Endodermal cell (in vitro differentiated cells): ENCODE data around the gene HTR1D. TPM values are rescaled to one million over a fixed set of nuclear protein-coding genes. Genes with fewer than 3 reads are reported as not detected.

ENCODE experiments used
- DNase-seq: peaks from one replicate; pipeline ENCODE4 v3.0.0-alpha.2; 2017
- H3K27ac ChIP-seq: 2 replicates; pipeline ENCODE4 v1.5.1; 2013; ENCODE audit warnings: mild to moderate bottlenecking, low read depth, low read length, moderate library complexity
- H3K27me3 ChIP-seq: 2 replicates; pipeline ENCODE4 v1.6.1; 2013; ENCODE audit warnings: mild to moderate bottlenecking, low read length, moderate library complexity; ENCODE audit not compliant: insufficient read depth, control insufficient read depth, poor library complexity, severe bottlenecking
- H3K36me3 ChIP-seq: 2 replicates; pipeline ENCODE4 v1.7.0; 2013; ENCODE audit warnings: mild to moderate bottlenecking, low read length, moderate library complexity; ENCODE audit not compliant: control insufficient read depth, insufficient read depth
- H3K4me1 ChIP-seq: one replicate; pipeline ENCODE4 v1.7.0; 2013; ENCODE audit warnings: low read length; ENCODE audit not compliant: control insufficient read depth, insufficient read depth
- H3K4me3 ChIP-seq: 2 replicates; pipeline ENCODE4 v1.5.1; 2013; ENCODE audit warnings: mild to moderate bottlenecking, low read length, moderate library complexity
- H3K9ac ChIP-seq: 2 replicates; pipeline ENCODE4 v1.6.1; 2013; ENCODE audit warnings: mild to moderate bottlenecking, low read length, moderate library complexity; ENCODE audit not compliant: poor library complexity, severe bottlenecking; ENCODE audit errors: extremely low read depth
- H3K9me3 ChIP-seq: 2 replicates; pipeline ENCODE4 v1.6.1; 2013; ENCODE audit warnings: mild to moderate bottlenecking, low read length, moderate library complexity; ENCODE audit not compliant: control insufficient read depth
- H3K27ac Mint-ChIP-seq: 2 replicates; pipeline ENCODE4 v1.8.0; 2020; ENCODE audit warnings: mixed read lengths
- H3K27me3 Mint-ChIP-seq: 2 replicates; pipeline ENCODE4 v1.8.0; 2021; ENCODE audit warnings: mild to moderate bottlenecking, mixed read lengths; ENCODE audit not compliant: insufficient read depth
- H3K36me3 Mint-ChIP-seq: 2 replicates; pipeline ENCODE4 v1.8.0; 2020; ENCODE audit warnings: low read depth, mixed read lengths
- H3K4me1 Mint-ChIP-seq: 2 replicates; pipeline ENCODE4 v1.8.0; 2020; ENCODE audit warnings: mixed read lengths
- H3K4me3 Mint-ChIP-seq: 2 replicates; pipeline ENCODE4 v1.8.0; 2020; ENCODE audit warnings: mild to moderate bottlenecking, moderate library complexity, mixed read lengths
- H3K9me3 Mint-ChIP-seq: 2 replicates; pipeline ENCODE4 v1.8.0; 2020; ENCODE audit warnings: mild to moderate bottlenecking, mixed read lengths
- CTCF ChIP-seq: fragments of 200-600 bp; sonication (generic); conservative IDR thresholded peaks from 2 replicates; pipeline ENCODE4 v1.5.0; 2021; ENCODE audit warnings: antibody characterized with exemption, mild to moderate bottlenecking
- WGBS, 2 experiments: methylation state at CpG; one replicate each; pipeline versions ENCODE4 v1.1.5 to v1.1.7; 2013; ENCODE audit warnings: missing lambda C conversion rate in 2 of 2, mixed read lengths in 1 of 2; ENCODE audit not compliant: insufficient coverage in 1 of 2, insufficient read length in 1 of 2; 5-methylcytosine and 5-hydroxymethylcytosine counted together
- total RNA-seq, 2 donors: library from RNA; stranded (reverse); fragmentation: NEBNext Ultra II Directional in 1 of 2; extraction: Animal tissue kit (Norgen Biotek cat#: 25700) in 1 of 2; gene quantifications; 2 replicates in 1 of 2; 3 replicates in 1 of 2; pipeline ENCODE4 v1.2.1, GENCODE V29; 2021

HTR1D gene
- total RNA-seq, 2 donors from 2014 or later, result 2.9 to 4.1 TPM

GRCh38 chr1:23216771-23217420 lies 406 bp downstream of the HTR1D start:
- WGBS, 2 experiments, result 0% methylated on average over 26 to 78 of the region's 78 CpGs
- Histone ChIP-seq H3K27ac (no peak overlapping the region), H3K4me1 (no peaks in the 10 kb centered on the region), H3K9ac (peak overlapping the region; percentile 30), H3K9me3 (no peaks in the 10 kb centered on the region), H3K36me3 (no peaks in the 10 kb centered on the region), H3K27me3 (peaks cover 30% of the 10 kb centered on the region), H3K4me3 (peak overlapping the region; percentile 76)
- peak; percentile 100 for TF ChIP-seq CTCF
- peak overlapping the region; percentile 66 for H3K4me3 Mint-ChIP-seq
- H3K9me3 Mint-ChIP-seq, result no peaks in the 10 kb centered on the region
- H3K36me3 Mint-ChIP-seq, result no peaks in the 10 kb centered on the region
- H3K27me3 Mint-ChIP-seq, result peaks cover 34% of the 10 kb centered on the region
- H3K4me1 Mint-ChIP-seq, result peaks cover 11% of the 10 kb centered on the region
- peak; percentile 86 for DNase-seq
- no peak overlapping the region for H3K27ac Mint-ChIP-seq

DNA sequence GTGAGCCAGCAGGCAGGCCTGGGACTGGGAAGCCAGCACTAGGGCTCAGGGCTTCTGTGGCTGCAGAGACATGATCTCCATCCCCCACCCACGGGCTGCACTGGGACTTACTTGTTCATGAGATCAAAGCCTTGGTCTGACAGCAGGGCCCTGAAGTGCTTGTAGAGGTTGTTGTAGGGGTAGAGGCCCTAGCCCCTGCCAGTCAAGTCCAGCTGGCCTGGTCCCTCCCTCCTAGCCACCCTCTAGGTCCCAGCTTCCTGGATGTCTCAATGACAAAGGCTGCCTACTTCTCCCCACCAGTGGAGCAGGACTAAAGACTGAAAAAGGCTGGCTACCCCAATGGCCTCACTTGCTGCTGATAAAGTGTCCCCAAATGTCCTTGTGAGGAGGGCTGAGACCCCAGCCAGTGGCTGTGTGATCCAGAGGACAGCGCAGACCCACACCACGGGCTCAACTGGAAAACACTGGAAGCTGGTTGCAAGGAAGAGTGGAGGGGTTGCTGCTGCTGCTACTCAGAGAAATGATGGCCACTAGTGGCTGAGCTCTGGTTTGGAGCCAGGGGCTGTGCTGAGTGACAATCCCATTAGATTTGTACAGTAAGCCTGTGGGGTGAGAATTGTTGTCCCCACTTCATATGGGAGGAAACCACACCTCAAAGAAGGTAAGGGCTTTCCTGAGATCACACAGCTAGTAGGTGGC lies 1.4 kb downstream of the HTR1D start:
- Histone ChIP-seq H3K27ac (no peak overlapping the region), H3K4me3 (peak overlapping the region; percentile 76), H3K4me1 (no peaks in the 10 kb centered on the region), H3K36me3 (no peaks in the 10 kb centered on the region), H3K9me3 (no peaks in the 10 kb centered on the region), H3K27me3 (peaks cover 30% of the 10 kb centered on the region), H3K9ac (no peak overlapping the region)
- WGBS, 2 experiments, result 81% methylated on average over 3 of the region's 3 CpGs; no CpG with 5 or more reads in 1 of the 2 experiments
- H3K27me3 Mint-ChIP-seq, result peaks cover 35% of the 10 kb centered on the region
- no peaks in the 10 kb centered on the region for H3K36me3 Mint-ChIP-seq
- TF ChIP-seq CTCF, result no peak
- H3K4me1 Mint-ChIP-seq, result peaks cover 11% of the 10 kb centered on the region
- H3K27ac Mint-ChIP-seq, result no peak overlapping the region
- peak; percentile 70 for DNase-seq
- H3K9me3 Mint-ChIP-seq, result no peaks in the 10 kb centered on the region
- peak overlapping the region; percentile 66 for H3K4me3 Mint-ChIP-seq

GRCh38 chr1:23215291-23215690 lies 2.0 kb downstream of the HTR1D start:
- Histone ChIP-seq H3K27ac (no peak overlapping the region), H3K4me3 (no peak overlapping the region), H3K9ac (no peak overlapping the region), H3K4me1 (no peaks in the 10 kb centered on the region), H3K27me3 (peaks cover 30% of the 10 kb centered on the region), H3K36me3 (no peaks in the 10 kb centered on the region), H3K9me3 (no peaks in the 10 kb centered on the region)
- Mint-ChIP-seq H3K9me3 (no peaks in the 10 kb centered on the region), H3K36me3 (no peaks in the 10 kb centered on the region), H3K4me3 (no peak overlapping the region), H3K27me3 (peaks cover 31% of the 10 kb centered on the region), H3K27ac (no peak overlapping the region), H3K4me1 (peaks cover 11% of the 10 kb centered on the region)
- 89% methylated on average over 3 of the region's 3 CpGs; no CpG with 5 or more reads in 1 of the 2 experiments for WGBS, 2 experiments
- no peak for TF ChIP-seq CTCF
- DNase-seq, result no peak
